Keratinocyte (primary cell): ENCODE results near the gene MRPS23. TPM values are rescaled to one million over a fixed set of nuclear protein-coding genes. Genes with fewer than 3 reads are reported as not detected.

Experiments
- DNase-seq: peaks from one replicate; pipeline ENCODE4 v3.0.0-alpha.2; 2011; ENCODE audit warnings: low read depth, missing footprints, low spot score
- FAIRE-seq: peaks from 2 replicates; lab custom pipeline; 2011; peaks lifted over from hg19 to GRCh38; lab: Jason Lieb, UNC
- H2AFZ ChIP-seq: 2 replicates; pipeline ENCODE4 v1.6.0; 2012; ENCODE audit warnings: low read length, control low read depth, inconsistent platforms; ENCODE audit not compliant: control insufficient read depth
- H3K27ac ChIP-seq: 2 replicates; pipeline ENCODE4 v1.5.1; 2011; ENCODE audit warnings: low read length; ENCODE audit not compliant: control insufficient read depth, insufficient read depth
- H3K27me3 ChIP-seq: 3 replicates; pipeline ENCODE4 v1.6.0; 2011; ENCODE audit warnings: low read length; ENCODE audit not compliant: control insufficient read depth, insufficient read depth; ENCODE audit errors: extremely low read depth
- H3K36me3 ChIP-seq, 2 experiments: 2 replicates in 1 of 2; 3 replicates in 1 of 2; pipeline ENCODE4 v1.5.1; 2011; ENCODE audit warnings: low read length in 2 of 2, mild to moderate bottlenecking in 1 of 2; ENCODE audit not compliant: control insufficient read depth in 2 of 2, insufficient read depth in 2 of 2; ENCODE audit errors: extremely low read depth in 1 of 2
- H3K4me1 ChIP-seq: 3 replicates; pipeline ENCODE4 v1.5.1; 2011; ENCODE audit warnings: low read length; ENCODE audit not compliant: control insufficient read depth, insufficient read depth; ENCODE audit errors: extremely low read depth
- H3K4me2 ChIP-seq: 3 replicates; pipeline ENCODE4 v1.6.0; 2011; ENCODE audit warnings: low read depth, low read length; ENCODE audit not compliant: control insufficient read depth, insufficient read depth; ENCODE audit errors: extremely low read depth
- H3K4me3 ChIP-seq, 3 experiments: fragments of 200-600 bp in 1 of 3; sonication (generic) in 1 of 3; 2 replicates in 2 of 3; 3 replicates in 1 of 3; pipeline ENCODE4 v1.5.1; 2011 to 2016; ENCODE audit warnings: low read length in 3 of 3, mild to moderate bottlenecking in 3 of 3, control low read depth in 2 of 3, inconsistent platforms in 1 of 3, low read depth in 1 of 3, mixed read lengths in 1 of 3, mixed run types in 1 of 3, moderate library complexity in 1 of 3; ENCODE audit not compliant: control insufficient read depth in 2 of 3, insufficient read depth in 2 of 3; ENCODE audit errors: extremely low read depth in 1 of 3
- H3K79me2 ChIP-seq: 2 replicates; pipeline ENCODE4 v1.6.0; 2012; ENCODE audit warnings: low read length; ENCODE audit not compliant: control insufficient read depth, insufficient read depth
- H3K9ac ChIP-seq: 3 replicates; pipeline ENCODE4 v1.6.0; 2011; ENCODE audit warnings: low read length; ENCODE audit not compliant: control insufficient read depth, insufficient read depth; ENCODE audit errors: extremely low read depth
- H3K9me1 ChIP-seq: 3 replicates; pipeline ENCODE4 v1.6.0; 2011; ENCODE audit warnings: low read length; ENCODE audit not compliant: control insufficient read depth, insufficient read depth; ENCODE audit errors: extremely low read depth
- H3K9me3 ChIP-seq: 2 replicates; pipeline ENCODE4 v1.5.1; 2012; ENCODE audit warnings: low read depth, low read length; ENCODE audit not compliant: control insufficient read depth
- H4K20me1 ChIP-seq: 3 replicates; pipeline ENCODE4 v1.6.0; 2011; ENCODE audit warnings: low read length; ENCODE audit not compliant: control insufficient read depth, insufficient read depth; ENCODE audit errors: extremely low read depth
- EZH2 ChIP-seq: IDR thresholded peaks from one replicate; pipeline ENCODE4 v1.6.1; 2012; ENCODE audit warnings: inconsistent platforms, mild to moderate bottlenecking, low read length, moderate library complexity
- dilution Hi-C: fragments of 300-500 bp; cut with MboI; formaldehyde crosslinking; loops from one replicate; pipeline ENCODE4 v1.7.0; 2020; ENCODE audit warnings: low sequenced_read_pairs; ENCODE audit not compliant: extremely low pct_ligation_motif_present
- polyA plus RNA-seq, 5 experiments: library from polyadenylated mRNA; depleted of rRNA in 3 of 5; stranded (reverse) in 3 of 5; stranded (forward) in 1 of 5; unstranded in 1 of 5; fragments of >200 nt; gene quantifications; 1 replicate in 1 of 5; 2 replicates in 3 of 5; 3 replicates in 1 of 5; pipeline versions ENCODE4 v1.2.1 to v1.2.3, GENCODE V29; 2011 to 2012; ENCODE audit warnings: missing spikeins in 2 of 5, low read depth in 1 of 5, low replicate concordance in 1 of 5
- TF ChIP-seq, protein P1 (sequence below), 3 experiments: IDR thresholded peaks in 1 of 3; conservative IDR thresholded peaks in 1 of 3; optimal IDR thresholded peaks in 1 of 3; 2 replicates in 2 of 3; 3 replicates in 1 of 3; pipeline versions ENCODE3 to v1.5.1; 2011; ENCODE audit warnings: low read length in 3 of 3, mild to moderate bottlenecking in 3 of 3, moderate library complexity in 2 of 3, control low read depth in 1 of 3, inconsistent platforms in 1 of 3; ENCODE audit not compliant: insufficient read depth in 2 of 3; ENCODE audit errors: extremely low read depth in 1 of 3

MRPS23 gene
- polyA plus RNA-seq, 1 donor (not counting 4 experiments of a cell fraction or from before 2014, with no cell fraction given), result 57.3 TPM

DNA sequence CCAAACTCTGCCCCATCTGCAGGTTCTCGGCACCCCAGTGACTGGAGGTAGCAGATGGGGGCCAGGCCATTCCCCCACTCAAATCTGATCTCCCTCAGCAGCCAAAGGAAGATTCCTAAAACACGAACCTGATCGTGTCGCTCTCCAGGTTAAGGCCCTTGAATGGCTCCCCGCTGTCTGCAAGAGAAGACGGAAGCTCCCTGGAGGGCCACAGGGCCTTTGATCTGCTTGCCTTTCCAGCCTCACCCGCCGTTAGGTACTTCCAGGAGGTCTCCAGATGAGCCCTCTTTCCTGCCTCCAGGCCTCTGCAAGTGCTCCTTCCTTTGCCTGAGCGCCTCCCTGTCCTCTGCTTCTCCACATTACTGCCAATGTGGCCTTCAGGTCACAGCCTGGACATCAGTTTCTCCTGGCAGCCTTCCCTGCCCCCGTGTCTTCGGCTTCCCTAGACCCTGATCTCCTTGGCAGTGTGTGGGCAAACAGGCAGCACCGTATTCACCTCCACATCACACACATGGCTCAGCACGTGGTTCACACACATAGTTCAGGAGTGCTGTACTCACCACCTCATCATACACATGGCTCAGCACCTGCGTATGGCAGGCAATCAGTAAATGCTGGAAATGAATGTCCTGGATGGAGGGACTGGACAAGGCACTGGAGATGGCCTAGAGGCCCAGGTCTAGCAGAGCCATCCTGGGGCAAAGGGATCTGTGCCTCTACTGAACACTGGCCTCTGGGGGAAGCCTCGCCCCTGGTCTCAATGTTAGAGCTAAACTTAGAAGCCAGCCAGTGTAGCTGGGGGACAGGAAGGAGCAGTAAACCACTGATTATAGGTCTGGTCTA lies 26.4 kb upstream of the MRPS23 start:
- FAIRE-seq (peak; percentile 55), DNase-seq (no peak)
- Histone ChIP-seq H3K27ac (peak overlapping the region; percentile 82), H3K36me3 (peaks cover 8 to 18% of the 10 kb centered on the region in 2 experiments), H4K20me1 (no peaks in the 10 kb centered on the region), H3K4me1 (peaks cover 69% of the 10 kb centered on the region), H3K4me2 (peak overlapping the region; percentile 47), H3K4me3 (peak overlapping the region in 1 of 3 experiments; percentile 26), H3K27me3 (no peaks in the 10 kb centered on the region), H3K9ac (peak overlapping the region; percentile 65), H3K9me3 (no peaks in the 10 kb centered on the region), H3K9me1 (peaks cover 2% of the 10 kb centered on the region), H2AFZ (peak overlapping the region; percentile 35), H3K79me2 (no peaks in the 10 kb centered on the region)
- dilution Hi-C loops, result no loop called here
- TF ChIP-seq, protein P1, sequence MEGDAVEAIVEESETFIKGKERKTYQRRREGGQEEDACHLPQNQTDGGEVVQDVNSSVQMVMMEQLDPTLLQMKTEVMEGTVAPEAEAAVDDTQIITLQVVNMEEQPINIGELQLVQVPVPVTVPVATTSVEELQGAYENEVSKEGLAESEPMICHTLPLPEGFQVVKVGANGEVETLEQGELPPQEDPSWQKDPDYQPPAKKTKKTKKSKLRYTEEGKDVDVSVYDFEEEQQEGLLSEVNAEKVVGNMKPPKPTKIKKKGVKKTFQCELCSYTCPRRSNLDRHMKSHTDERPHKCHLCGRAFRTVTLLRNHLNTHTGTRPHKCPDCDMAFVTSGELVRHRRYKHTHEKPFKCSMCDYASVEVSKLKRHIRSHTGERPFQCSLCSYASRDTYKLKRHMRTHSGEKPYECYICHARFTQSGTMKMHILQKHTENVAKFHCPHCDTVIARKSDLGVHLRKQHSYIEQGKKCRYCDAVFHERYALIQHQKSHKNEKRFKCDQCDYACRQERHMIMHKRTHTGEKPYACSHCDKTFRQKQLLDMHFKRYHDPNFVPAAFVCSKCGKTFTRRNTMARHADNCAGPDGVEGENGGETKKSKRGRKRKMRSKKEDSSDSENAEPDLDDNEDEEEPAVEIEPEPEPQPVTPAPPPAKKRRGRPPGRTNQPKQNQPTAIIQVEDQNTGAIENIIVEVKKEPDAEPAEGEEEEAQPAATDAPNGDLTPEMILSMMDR (optimal IDR thresholded peaks at IDR 0.05 in 1 of 3, IDR thresholded peaks at IDR 0.05 in 1 of 3, conservative IDR thresholded peaks at IDR 0.05 in 1 of 3; ENCODE audit: extremely low read depth in 1 of 3, insufficient read depth in 2 of 3, low read length in 3 of 3), result no peak
- no peak for TF ChIP-seq EZH2

DNA sequence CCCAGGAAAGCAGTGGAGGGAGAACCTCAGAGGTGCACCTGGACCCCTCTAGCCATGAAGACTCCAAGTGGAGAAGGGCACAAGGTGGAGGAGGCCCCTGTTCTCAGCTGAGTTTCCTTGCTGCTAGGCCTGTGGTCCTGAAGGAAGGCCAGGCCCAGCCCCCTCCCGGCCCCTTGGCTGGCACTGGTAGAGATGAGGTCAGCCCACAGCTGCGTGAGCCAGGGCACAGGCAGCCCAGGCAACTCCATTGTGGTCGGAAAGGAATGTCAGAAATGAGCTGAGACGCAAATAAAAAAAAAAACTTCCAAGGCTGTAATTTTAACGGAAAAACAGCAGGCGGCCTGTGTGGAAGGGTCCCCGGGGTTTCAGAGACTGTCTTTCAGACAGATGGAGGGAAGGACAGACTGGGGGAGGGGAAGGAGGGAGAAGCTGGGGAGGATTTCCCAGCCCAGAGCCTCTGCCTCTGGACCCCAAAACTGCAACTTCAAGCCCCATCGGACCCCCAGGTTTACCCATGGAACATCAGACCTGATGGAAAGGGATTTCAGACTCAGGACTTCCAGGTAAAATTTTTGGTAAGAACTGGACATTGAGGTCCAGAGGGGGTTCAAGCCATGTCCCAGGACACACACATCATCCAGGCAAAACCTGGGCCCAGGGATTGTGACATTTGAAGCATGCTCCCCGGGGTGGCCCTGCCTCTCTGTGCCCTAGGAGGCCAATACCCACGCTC lies 25.6 kb upstream of the MRPS23 start:
- H3K9me1 ChIP-seq, result peaks cover 2% of the 10 kb centered on the region
- DNase-seq (no peak), FAIRE-seq (peak; percentile 87)
- H3K36me3 ChIP-seq, result peaks cover 11 to 18% of the 10 kb centered on the region in 2 experiments
- H3K27me3 ChIP-seq, result no peaks in the 10 kb centered on the region
- peak overlapping the region in 2 of 3 experiments; percentile 26 to 38 for H3K4me3 ChIP-seq
- dilution Hi-C loops, result no loop called here
- H3K4me1 ChIP-seq, result peaks cover 70% of the 10 kb centered on the region
- H3K27ac ChIP-seq, result peak overlapping the region; percentile 82
- peak overlapping the region; percentile 81 for H3K4me2 ChIP-seq
- H2AFZ ChIP-seq, result no peak overlapping the region
- H3K9me3 ChIP-seq, result no peaks in the 10 kb centered on the region
- H3K79me2 ChIP-seq, result no peaks in the 10 kb centered on the region
- peak overlapping the region; percentile 79 for H3K9ac ChIP-seq
- H4K20me1 ChIP-seq, result no peaks in the 10 kb centered on the region
- TF ChIP-seq, protein P1 (optimal IDR thresholded peaks at IDR 0.05 in 1 of 3, IDR thresholded peaks at IDR 0.05 in 1 of 3, conservative IDR thresholded peaks at IDR 0.05 in 1 of 3; ENCODE audit: extremely low read depth in 1 of 3, insufficient read depth in 2 of 3, low read length in 3 of 3), result peak; percentile 41 to 66 (median 52)
- TF ChIP-seq EZH2, result no peak
